HepG2 (cell line): ENCODE measurements around the gene CENPM. TPM values are rescaled to one million over a fixed set of nuclear protein-coding genes. Genes with fewer than 3 reads are reported as not detected.

Experiments used
- ATAC-seq: fragments of 200-7000 bp; cut with Tn5 transposase; 3 replicates; pipeline ENCODE4 v1.9.1; 2020; ENCODE audit warnings: mild to moderate bottlenecking, moderate library complexity
- BruUV-seq: library from RNA; stranded (reverse); fragments of 400-500 nt; replicated peaks from 2 replicates; lab custom pipeline; 2021; lab: Mats Ljungman, UMichigan
- CTCF ChIA-PET: fragments of 300-600 bp; formaldehyde crosslinking; extraction: SDS; loops from one replicate; lab custom pipeline; 2021; ENCODE audit warnings: low total read pairs, inconsistent platforms, low intra/inter-chr PET ratio; lab: Yijun Ruan, JAX
- POLR2A ChIA-PET: fragments of 350-600 bp; sonication (Branson Sonifier 250); formaldehyde crosslinking; loops from one replicate; lab custom pipeline; 2020; ENCODE audit warnings: antibody characterized with exemption, inconsistent platforms; lab: Yijun Ruan, JAX
- DNase-seq: peaks from one replicate; pipeline ENCODE4 v3.0.0-alpha.2; 2015; ENCODE audit warnings: low spot score
- FAIRE-seq: peaks from 3 replicates; lab custom pipeline; 2011; peaks lifted over from hg19 to GRCh38; lab: Jason Lieb, UNC
- H2AFZ ChIP-seq: one replicate; pipeline ENCODE4 v1.6.1; 2011; ENCODE audit warnings: low read length, inconsistent platforms
- H3K27ac ChIP-seq: fragments of 300-600 bp; 3 replicates; pipeline ENCODE4 v1.8.0; 2011; ENCODE audit warnings: mixed run types, mild to moderate bottlenecking, mixed read lengths, low read length, inconsistent platforms; ENCODE audit not compliant: insufficient read depth; ENCODE audit errors: extremely low read length
- H3K27me3 ChIP-seq, 2 experiments: fragments of 200-600 bp in 1 of 2; 2 replicates in 1 of 2; 3 replicates in 1 of 2; pipeline versions ENCODE4 v1.6.0 to v1.8.0; 2011; ENCODE audit warnings: low read length in 2 of 2, mild to moderate bottlenecking in 2 of 2, moderate library complexity in 2 of 2, inconsistent platforms in 1 of 2; ENCODE audit not compliant: insufficient read depth in 2 of 2, control insufficient read depth in 1 of 2
- H3K36me3 ChIP-seq, 2 experiments: fragments of 200-600 bp in 1 of 2; replicated peaks in 1 of 2; 2 replicates in 1 of 2; 3 replicates in 1 of 2; pipeline versions ENCODE4 v1.5.1 to v1.8.0; 2011; ENCODE audit warnings: low read length in 2 of 2, inconsistent platforms in 1 of 2; ENCODE audit not compliant: insufficient read depth in 2 of 2, control insufficient read depth in 1 of 2
- H3K4me1 ChIP-seq: 2 replicates; pipeline ENCODE4 v1.5.1; 2012; ENCODE audit warnings: low read length, inconsistent platforms; ENCODE audit not compliant: insufficient read depth
- H3K4me2 ChIP-seq: 2 replicates; pipeline ENCODE4 v1.6.0; 2011; ENCODE audit warnings: low read depth, low read length, inconsistent platforms
- H3K4me3 ChIP-seq, 3 experiments: fragments of 200-600 bp in 1 of 3; sonication (generic), shearing (Covaris generic) in 1 of 3; replicated peaks in 1 of 3; 2 replicates each; pipeline ENCODE4 v1.5.1; 2011 to 2016; ENCODE audit warnings: low read length in 3 of 3, inconsistent platforms in 2 of 3, low read depth in 2 of 3, mild to moderate bottlenecking in 2 of 3, control low read depth in 1 of 3, mixed read lengths in 1 of 3; ENCODE audit not compliant: insufficient read depth in 1 of 3
- H3K79me2 ChIP-seq: one replicate; pipeline ENCODE4 v1.6.1; 2011; ENCODE audit warnings: low read length, inconsistent platforms; ENCODE audit not compliant: insufficient read depth
- H3K9ac ChIP-seq: 2 replicates; pipeline ENCODE4 v1.6.0; 2011; ENCODE audit warnings: mild to moderate bottlenecking, low read depth, low read length, inconsistent platforms; ENCODE audit not compliant: insufficient read depth
- H3K9me3 ChIP-seq: 2 replicates; pipeline ENCODE4 v1.5.1; 2012; ENCODE audit warnings: mild to moderate bottlenecking, low read length
- H4K20me1 ChIP-seq: 2 replicates; pipeline ENCODE4 v1.6.0; 2011; ENCODE audit warnings: inconsistent platforms, mild to moderate bottlenecking, low read length, moderate library complexity; ENCODE audit not compliant: insufficient read depth
- DNMT1 ChIP-seq: sonication (generic); formaldehyde crosslinking; IDR thresholded peaks from 2 replicates; pipeline ENCODE4 v1.5.1; 2020; ENCODE audit warnings: mild to moderate bottlenecking, missing genetic modification reagents
- DR1 ChIP-seq: sonication (generic); formaldehyde crosslinking; IDR thresholded peaks from 2 replicates; pipeline ENCODE4 v1.8.0; 2021; ENCODE audit warnings: mild to moderate bottlenecking, missing genetic modification reagents, inconsistent platforms
- ETV6 ChIP-seq: sonication (generic); formaldehyde crosslinking; conservative IDR thresholded peaks from 2 replicates; pipeline ENCODE4 v1.4.0; 2020; ENCODE audit warnings: missing genetic modification reagents
- FOXM1 ChIP-seq: sonication (generic); formaldehyde crosslinking; IDR thresholded peaks from 2 replicates; pipeline ENCODE4 v1.5.0; 2020; ENCODE audit warnings: missing genetic modification reagents
- GTF2F1 ChIP-seq: fragments of 150-350 bp; IDR thresholded peaks from 2 replicates; pipeline ENCODE4 v1.6.1; 2014; ENCODE audit warnings: low read length
- HMGA1 ChIP-seq: sonication (generic); formaldehyde crosslinking; conservative IDR thresholded peaks from 2 replicates; pipeline ENCODE4 v1.4.0; 2020; ENCODE audit warnings: missing genetic modification reagents
- SMARCE1 ChIP-seq: fragments of 450-650 bp; IDR thresholded peaks from 2 replicates; pipeline ENCODE4 v1.6.1; 2017; ENCODE audit warnings: borderline replicate concordance
- SP1 ChIP-seq, 2 experiments: fragments of 450-650 bp in 1 of 2; sonication (generic) in 1 of 2; formaldehyde crosslinking in 1 of 2; IDR thresholded peaks; 2 replicates each; pipeline versions ENCODE4 v1.4.0 to v1.6.1; 2016 to 2020; ENCODE audit warnings: missing genetic modification reagents in 1 of 2
- ZMYM3 ChIP-seq: sonication (generic); formaldehyde crosslinking; IDR thresholded peaks from 2 replicates; pipeline ENCODE4 v1.5.1; 2020; ENCODE audit warnings: mild to moderate bottlenecking, missing genetic modification reagents
- ZNF143 ChIP-seq: sonication (generic); formaldehyde crosslinking; IDR thresholded peaks from 2 replicates; pipeline ENCODE4 v1.4.0; 2020; ENCODE audit warnings: missing genetic modification reagents
- ZNF33A ChIP-seq: sonication (generic); formaldehyde crosslinking; IDR thresholded peaks from 2 replicates; pipeline ENCODE4 v1.5.1; 2020; ENCODE audit warnings: missing genetic modification reagents, mild to moderate bottlenecking, moderate library complexity, borderline replicate concordance
- ZNF788 ChIP-seq: sonication (generic); formaldehyde crosslinking; IDR thresholded peaks from 2 replicates; pipeline ENCODE4 v1.5.0; 2020; ENCODE audit warnings: mild to moderate bottlenecking, missing genetic modification reagents, borderline replicate concordance
- WGBS: methylation state at CpG from one replicate; pipeline ENCODE4 v1.1.6; 2017; ENCODE audit warnings: low lambda C conversion rate; 5-methylcytosine and 5-hydroxymethylcytosine counted together
- in situ Hi-C: cut with HindIII; loops from 2 replicates; pipeline ENCODE4 v1.10.0; 2017; ENCODE audit warnings: low pct_unique_long_range_greater_than_20kb; ENCODE audit not compliant: extremely low pct_ligation_motif_present
- intact Hi-C: fragments of 100-400 bp; cut with micrococcal nuclease; formaldehyde crosslinking; loops from one replicate; pipeline ENCODE4 v1.10.0; 2022; ENCODE audit not compliant: unreplicated experiment
- polyA plus RNA-seq, 8 experiments: library from polyadenylated mRNA; depleted of rRNA in 3 of 8; stranded (reverse) in 7 of 8; unstranded in 1 of 8; fragments of >200 nt; fragmentation: Illumina TruSeq in 4 of 8; extraction: Trizol in 4 of 8; gene quantifications; 2 replicates each; pipeline versions ENCODE4 v1.2.1 to v1.2.3, GENCODE V29; 2011 to 2016; ENCODE audit warnings: low read depth in 4 of 8, missing spikeins in 1 of 8, mixed read lengths in 1 of 8; ENCODE audit not compliant: insufficient read depth in 1 of 8
- total RNA-seq, 5 experiments: library from RNA; depleted of rRNA; stranded (reverse); fragments of >200 nt; fragmentation: Illumina TruSeq; extraction: Trizol; gene quantifications; 2 replicates each; pipeline ENCODE4 v1.2.3, GENCODE V29; 2016; ENCODE audit warnings: low read depth in 1 of 5
- TF ChIP-seq, protein P1 (sequence below): sonication (generic); formaldehyde crosslinking; IDR thresholded peaks from 2 replicates; pipeline ENCODE4 v1.4.0; 2020; ENCODE audit warnings: mild to moderate bottlenecking, missing genetic modification reagents
- TF ChIP-seq, protein P2 (sequence below): sonication (generic); formaldehyde crosslinking; IDR thresholded peaks from 2 replicates; pipeline ENCODE4 v1.4.0; 2020; ENCODE audit warnings: mild to moderate bottlenecking, missing genetic modification reagents
- TF ChIP-seq, protein P3 (sequence below): sonication (generic); formaldehyde crosslinking; IDR thresholded peaks from 2 replicates; pipeline ENCODE4 v1.8.1; 2023; ENCODE audit warnings: missing genetic modification reagents, mild to moderate bottlenecking, borderline replicate concordance
- TF ChIP-seq, protein P4 (sequence below): IDR thresholded peaks from 2 replicates; pipeline ENCODE4 v1.6.1; 2016; ENCODE audit warnings: mild to moderate bottlenecking

The CENPM gene
- total and polyA plus RNA-seq, 2 of the 13 experiments (the other 11 are each of a cell fraction or from before 2014, with no cell fraction given) = 11.2 to 37.3 TPM

GRCh38 chr22:41916745-41917358, 30.1 kb downstream of the CENPM start:
- ChIA-PET POLR2A (no interaction called here), CTCF (no interaction called here)
- WGBS = 18% methylated on average over 10 of the region's 10 CpGs
- Histone ChIP-seq H3K4me2 (no peak overlapping the region), H3K27ac (no peak overlapping the region), H3K9ac (no peak overlapping the region), H3K27me3 (peaks cover 20 to 73% of the 10 kb centered on the region in 2 experiments), H3K36me3 (no peaks in the 10 kb centered on the region), H3K4me1 (peaks cover 29% of the 10 kb centered on the region), H3K79me2 (no peaks in the 10 kb centered on the region), H3K4me3 (no peak overlapping the region), H2AFZ (no peak overlapping the region), H4K20me1 (peaks cover 14% of the 10 kb centered on the region; the same call in 1 of the 2 replicates), H3K9me3 (no peaks in the 10 kb centered on the region)
- ATAC-seq = no peak
- in situ Hi-C loops = no loop called here
- FAIRE-seq = no peak
- DNase-seq = no peak
- BruUV-seq = no TSS peak
- intact Hi-C loops = no loop called here
- TF ChIP-seq SP1 (IDR thresholded peaks at IDR 0.05) (no peak), SP1 (CRISPR knock-in tag; IDR thresholded peaks at IDR 0.05) (no peak), FOXM1 (CRISPR knock-in tag) (no peak), DR1 (CRISPR knock-in tag) (no peak), SMARCE1 (no peak), ETV6 (CRISPR knock-in tag) (no peak), ZMYM3 (CRISPR knock-in tag) (no peak), DNMT1 (no peak), ZNF33A (CRISPR knock-in tag) (no peak), ZNF143 (no peak), ZNF788 (no peak), HMGA1 (CRISPR knock-in tag) (no peak), GTF2F1 (no peak)
- TF ChIP-seq, protein P1, sequence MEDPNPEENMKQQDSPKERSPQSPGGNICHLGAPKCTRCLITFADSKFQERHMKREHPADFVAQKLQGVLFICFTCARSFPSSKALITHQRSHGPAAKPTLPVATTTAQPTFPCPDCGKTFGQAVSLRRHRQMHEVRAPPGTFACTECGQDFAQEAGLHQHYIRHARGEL (CRISPR knock-in tag) = no peak
- TF ChIP-seq, protein P2, sequence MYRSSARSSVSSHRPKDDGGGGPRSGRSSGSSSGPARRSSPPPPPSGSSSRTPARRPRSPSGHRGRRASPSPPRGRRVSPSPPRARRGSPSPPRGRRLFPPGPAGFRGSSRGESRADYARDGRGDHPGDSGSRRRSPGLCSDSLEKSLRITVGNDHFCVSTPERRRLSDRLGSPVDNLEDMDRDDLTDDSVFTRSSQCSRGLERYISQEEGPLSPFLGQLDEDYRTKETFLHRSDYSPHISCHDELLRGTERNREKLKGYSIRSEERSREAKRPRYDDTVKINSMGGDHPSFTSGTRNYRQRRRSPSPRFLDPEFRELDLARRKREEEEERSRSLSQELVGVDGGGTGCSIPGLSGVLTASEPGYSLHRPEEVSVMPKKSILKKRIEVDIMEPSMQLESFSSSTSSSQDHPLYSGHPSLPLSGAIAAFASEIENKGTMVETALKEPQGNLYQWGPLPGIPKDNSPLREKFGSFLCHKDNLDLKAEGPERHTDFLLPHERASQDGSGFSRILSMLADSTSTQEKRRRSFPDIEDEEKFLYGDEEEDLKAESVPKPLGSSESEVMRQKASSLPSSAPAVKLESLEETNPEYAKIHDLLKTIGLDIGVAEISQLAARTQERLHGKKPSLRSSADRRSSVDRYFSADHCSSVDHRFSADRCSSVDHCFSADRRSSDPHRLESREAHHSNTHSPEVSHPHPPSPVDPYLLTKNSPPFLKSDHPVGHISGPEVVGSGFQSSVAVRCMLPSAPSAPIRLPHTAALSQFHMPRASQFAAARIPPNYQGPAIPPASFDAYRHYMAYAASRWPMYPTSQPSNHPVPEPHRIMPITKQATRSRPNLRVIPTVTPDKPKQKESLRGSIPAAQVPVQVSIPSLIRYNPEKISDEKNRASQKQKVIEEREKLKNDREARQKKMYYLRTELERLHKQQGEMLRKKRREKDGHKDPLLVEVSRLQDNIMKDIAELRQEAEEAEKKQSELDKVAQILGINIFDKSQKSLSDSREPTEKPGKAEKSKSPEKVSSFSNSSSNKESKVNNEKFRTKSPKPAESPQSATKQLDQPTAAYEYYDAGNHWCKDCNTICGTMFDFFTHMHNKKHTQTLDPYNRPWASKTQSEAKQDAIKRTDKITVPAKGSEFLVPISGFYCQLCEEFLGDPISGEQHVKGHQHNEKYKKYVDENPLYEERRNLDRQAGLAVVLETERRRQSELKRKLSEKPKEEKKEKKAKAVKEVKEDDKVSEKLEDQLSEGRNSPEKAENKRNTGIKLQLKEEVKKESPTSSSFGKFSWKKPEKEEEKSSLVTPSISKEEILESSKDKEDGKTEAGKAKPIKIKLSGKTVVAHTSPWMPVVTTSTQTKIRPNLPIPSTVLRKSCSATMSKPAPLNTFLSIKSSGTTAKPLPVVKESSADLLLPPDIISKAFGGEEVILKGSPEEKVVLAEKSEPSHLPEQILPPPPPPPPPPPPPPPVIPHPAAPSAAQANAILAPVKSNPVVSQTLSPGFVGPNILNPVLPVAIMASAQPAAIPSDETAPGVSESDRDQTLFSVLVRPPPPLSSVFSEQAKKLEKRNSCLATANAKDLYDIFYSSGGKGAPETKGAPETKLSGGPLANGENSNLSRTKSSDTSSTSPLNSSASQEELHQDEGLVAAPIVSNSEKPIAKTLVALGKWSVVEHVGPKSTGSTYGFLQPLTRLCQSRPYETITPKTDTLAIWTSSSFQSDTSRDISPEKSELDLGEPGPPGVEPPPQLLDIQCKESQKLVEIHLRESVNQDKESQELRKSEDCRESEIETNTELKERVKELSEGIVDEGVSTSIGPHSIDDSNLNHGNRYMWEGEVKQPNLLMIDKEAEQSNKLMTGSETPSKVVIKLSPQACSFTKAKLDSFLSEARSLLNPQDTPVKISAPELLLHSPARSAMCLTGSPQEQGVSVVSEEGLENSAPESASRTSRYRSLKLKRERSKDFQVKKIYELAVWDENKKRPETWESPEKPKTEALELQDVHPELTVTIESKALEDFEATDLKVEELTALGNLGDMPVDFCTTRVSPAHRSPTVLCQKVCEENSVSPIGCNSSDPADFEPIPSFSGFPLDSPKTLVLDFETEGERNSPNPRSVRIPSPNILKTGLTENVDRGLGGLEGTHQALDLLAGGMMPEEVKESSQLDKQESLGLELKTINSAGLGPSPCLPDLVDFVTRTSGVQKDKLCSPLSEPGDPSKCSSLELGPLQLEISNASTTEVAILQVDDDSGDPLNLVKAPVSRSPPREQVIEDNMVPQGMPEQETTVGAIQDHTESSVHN (CRISPR knock-in tag) = no peak
- TF ChIP-seq, protein P3, sequence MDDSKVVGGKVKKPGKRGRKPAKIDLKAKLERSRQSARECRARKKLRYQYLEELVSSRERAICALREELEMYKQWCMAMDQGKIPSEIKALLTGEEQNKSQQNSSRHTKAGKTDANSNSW (CRISPR knock-in tag) = no peak
- TF ChIP-seq, protein P4, sequence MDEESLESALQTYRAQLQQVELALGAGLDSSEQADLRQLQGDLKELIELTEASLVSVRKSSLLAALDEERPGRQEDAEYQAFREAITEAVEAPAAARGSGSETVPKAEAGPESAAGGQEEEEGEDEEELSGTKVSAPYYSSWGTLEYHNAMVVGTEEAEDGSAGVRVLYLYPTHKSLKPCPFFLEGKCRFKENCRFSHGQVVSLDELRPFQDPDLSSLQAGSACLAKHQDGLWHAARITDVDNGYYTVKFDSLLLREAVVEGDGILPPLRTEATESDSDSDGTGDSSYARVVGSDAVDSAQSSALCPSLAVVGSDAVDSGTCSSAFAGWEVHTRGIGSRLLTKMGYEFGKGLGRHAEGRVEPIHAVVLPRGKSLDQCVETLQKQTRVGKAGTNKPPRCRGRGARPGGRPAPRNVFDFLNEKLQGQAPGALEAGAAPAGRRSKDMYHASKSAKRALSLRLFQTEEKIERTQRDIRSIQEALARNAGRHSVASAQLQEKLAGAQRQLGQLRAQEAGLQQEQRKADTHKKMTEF = no peak
